Activated CD4-positive, alpha-beta T cell treated with anti-CD3 and anti-CD28 coated beads, Interleukin-2, amount 50 U/mL, for 4 hours (primary cell): Measurements from ENCODE around the gene BCL2L14.

Experiments used
- DNase-seq, 2 experiments: peaks; one replicate each; pipeline ENCODE4 v3.0.0-alpha.2; 2020

BCL2L14 gene

GRCh38 chr12:12070674-12071656, at the start of gene BCL2L14:
Gene BCL2L14, plus strand, starts transcription at chr12:12070939. Its CDS starts 8,367 bp downstream, at chr12:12079306.
- DNase-seq: no peak

DNA sequence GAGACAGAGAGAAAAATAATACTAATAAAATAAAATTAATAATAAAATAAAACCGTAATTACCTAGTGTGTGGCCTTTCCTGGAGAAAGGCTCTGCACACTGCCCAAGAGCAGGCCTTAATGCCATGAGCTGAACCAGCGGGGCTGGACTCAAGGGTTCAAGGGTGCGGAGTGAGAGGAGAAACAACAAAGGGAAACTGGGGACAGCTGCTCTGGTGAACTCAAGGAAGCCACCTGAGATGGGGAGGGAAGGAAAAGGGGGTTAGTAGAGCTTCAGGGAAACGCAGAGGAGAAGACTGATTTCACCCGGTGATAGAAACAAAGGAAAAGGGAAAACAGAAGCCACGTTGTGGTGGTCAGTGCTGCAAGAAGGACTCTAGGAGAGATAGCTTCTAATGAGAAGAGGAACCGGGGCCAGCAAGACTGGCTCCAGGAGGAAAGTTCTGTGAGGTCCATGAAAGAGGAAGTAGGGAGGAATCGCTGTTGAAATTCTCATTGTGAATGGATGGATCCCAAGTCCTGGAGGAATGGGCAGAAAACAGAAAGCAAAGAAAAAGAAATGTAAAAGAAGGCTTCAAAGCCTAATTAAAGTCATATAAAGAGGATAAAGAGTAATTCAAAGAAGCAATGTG, 48.3 kb upstream of the BCL2L14 start:
- no peak for DNase-seq

GRCh38 chr12:12023456-12023855, 47.3 kb upstream of the BCL2L14 start:
- no peak for DNase-seq

GRCh38 chr12:12024911-12025682, 45.6 kb upstream of the BCL2L14 start:
- DNase-seq: peak in 1 of 2 experiments; percentile 20

DNA sequence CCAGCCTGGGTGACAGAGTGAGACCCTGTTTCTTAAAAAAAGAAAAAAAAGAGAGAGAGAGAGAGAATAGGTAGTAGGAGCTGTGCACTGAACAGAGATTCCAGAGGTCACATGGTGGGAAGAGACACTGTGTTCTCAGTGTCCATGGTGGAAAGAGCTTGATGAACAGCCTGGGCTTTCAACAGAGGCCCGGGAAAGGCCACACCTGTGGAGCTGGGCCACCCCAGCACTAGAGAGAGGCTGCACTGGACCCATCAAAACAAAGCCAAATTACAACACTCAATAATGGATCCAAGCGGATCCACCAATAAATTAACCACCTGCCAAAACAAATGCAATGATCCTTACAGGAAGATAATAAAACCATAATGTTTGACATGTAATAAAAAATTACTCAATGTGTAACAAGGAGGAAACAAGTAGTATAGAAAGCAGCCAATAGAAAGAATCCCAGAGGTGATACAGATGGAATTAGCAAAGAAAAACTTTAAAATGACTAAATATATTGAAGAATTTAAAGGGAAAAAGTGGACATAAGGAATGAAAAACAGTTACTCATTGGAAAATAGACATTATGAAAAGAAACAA, 44.8 kb upstream of the BCL2L14 start:
- no peak for DNase-seq

GRCh38 chr12:12028668-12029402, 41.9 kb upstream of the BCL2L14 start:
- no peak for DNase-seq

DNA sequence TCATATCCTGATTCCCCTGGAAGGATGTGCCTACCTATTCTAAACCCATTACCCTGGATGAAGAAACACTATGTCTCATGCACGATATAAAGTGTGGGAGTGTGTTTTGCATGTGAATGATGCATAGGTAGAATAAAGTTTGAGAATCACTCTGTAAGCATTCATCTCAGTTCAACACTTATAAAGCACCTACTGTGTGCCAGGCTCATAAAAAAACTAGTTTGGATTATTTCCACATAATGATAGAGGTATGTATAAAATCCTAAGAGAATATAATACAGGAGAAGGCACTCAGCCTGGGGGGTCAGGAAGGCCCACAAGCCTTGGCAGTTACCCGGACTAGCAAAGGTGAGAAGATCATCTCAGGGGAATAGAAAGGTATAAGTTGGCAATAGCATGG, 41.1 kb upstream of the BCL2L14 start:
- DNase-seq: no peak

- DNase-seq: no peak
These were observed 38.4 kb upstream of the BCL2L14 start for GRCh38 chr12:12032260-12032791.

DNA sequence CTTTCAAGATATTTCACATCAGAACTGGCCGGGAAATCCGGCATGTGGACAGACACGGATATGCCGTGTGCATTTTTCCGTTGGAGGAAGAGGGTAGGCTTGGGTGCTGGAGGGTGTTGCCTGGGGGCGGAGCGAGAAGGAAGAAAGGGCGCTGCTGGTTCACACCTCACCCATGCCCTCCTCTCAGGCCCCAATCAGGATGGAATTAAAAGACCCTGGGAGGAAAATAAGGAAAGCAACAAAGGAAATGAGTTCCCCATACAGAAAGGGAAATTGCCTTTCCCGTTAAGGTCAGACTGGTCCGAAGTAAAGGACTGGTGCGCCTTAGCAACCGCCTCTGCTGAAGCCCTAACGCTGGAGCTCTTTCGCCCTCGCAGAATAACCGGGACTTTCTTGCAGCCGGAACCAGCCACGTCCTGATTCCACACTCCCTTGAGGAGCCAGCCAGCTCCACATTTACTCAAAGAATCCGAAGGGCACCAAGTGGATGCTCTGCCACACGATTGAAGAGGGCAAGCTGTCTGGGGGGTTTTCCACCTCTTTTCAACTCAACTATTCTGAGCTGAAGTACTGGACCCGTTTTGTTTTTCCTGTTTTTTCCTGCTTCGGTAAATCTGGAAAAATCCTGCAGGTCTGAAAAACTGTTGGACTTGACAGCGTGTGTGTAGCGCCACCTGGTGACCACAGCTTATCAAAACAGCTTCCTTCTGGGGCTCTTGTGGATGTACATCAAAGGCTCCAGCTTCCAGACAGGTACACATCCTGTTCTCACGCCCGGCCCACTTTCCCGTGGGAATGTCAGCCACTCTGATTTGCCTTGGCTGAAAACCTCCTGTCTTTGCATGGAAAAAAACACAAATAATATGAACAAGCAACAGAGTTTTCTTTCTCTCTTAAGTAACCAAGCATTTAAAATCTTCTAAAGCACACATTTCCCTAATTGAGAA, 37.6 kb upstream of the BCL2L14 start:
- DNase-seq: peak; percentile 68 to 71

DNA sequence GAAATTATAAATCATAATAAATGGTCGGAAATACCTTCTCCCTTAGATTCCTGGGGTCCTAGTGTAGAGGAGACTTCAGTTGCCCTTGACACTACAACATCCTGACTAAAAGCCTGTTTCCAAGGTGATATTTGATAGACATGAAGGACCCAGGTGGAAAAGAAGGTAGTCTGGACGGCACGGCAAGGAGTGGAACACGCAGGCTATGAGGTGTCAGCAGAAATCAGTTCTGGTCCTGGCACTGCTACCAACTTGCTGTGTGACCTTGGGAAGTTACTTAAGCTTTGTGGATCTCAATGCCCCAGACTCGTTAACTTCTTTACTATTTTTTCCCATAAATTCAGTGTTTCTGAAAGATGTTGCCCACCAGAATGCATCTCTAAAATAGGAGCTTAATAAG, 36.9 kb upstream of the BCL2L14 start:
- no peak for DNase-seq

GRCh38 chr12:12034344-12034743, 36.4 kb upstream of the BCL2L14 start:
- DNase-seq: no peak

DNA sequence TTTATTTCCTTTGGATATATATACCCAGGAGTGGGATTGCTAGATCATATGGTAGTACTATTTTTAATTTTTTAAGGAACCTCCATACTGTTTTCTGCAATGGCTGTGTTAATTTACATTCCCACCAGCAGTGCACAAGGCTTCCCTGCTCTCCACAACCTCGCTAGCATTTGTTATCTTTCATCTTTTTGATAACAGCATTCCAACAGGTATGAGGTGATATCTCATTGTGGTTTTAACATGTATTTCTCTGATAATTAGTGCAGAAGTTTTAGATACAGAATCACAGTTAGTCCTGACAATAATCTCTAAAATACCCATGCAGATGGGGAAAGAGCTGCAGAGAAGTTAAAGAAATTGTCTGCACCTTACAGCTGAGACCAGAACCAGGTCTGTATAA, 35.5 kb upstream of the BCL2L14 start:
- DNase-seq: no peak

DNA sequence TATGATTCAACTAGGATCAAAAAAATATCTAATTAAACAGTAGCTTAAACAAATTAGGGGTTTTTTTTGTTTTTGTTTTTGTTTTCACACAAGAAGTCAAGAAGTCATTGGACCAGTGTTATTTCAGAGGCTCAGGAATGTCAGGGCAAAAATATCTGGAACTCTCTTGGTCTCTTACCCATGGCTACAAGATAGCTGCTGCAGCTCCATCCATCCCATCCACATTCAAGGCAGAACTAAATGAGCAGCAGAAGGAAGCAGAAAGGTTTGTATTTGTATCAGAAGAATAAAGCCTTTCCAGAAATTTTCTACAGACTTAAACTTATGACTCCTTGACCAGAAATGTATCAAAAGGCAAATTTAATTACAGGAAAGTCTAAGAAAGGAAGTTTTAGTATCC, 33.8 kb upstream of the BCL2L14 start:
- DNase-seq: no peak

GRCh38 chr12:12039897-12040296, 30.8 kb upstream of the BCL2L14 start:
- DNase-seq: no peak

DNA sequence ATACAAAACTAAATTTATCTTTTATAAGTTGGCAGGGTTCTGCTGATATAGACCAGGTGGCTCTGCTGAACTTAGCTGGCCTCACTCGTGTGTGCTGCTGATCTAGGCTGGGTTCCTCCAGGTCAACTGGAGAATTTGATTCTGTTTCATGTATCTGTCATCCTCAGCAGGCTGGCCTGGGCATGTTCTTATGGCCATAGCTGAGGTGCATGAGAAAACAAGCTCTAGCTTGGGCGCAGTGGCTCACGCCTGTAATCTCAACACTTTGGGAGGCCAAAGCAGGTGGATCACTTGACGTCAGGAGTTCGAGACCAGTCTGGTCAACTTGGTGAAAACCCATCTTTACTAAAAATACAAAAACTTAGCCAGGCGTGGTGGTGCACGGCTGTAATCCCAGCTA, 24.3 kb upstream of the BCL2L14 start:
- DNase-seq: no peak

GRCh38 chr12:12047682-12048081, 23.1 kb upstream of the BCL2L14 start:
- DNase-seq: no peak

- no peak for DNase-seq
These were observed 22.5 kb upstream of the BCL2L14 start for GRCh38 chr12:12048266-12048665.

- no peak for DNase-seq
These were observed 22.0 kb upstream of the BCL2L14 start for GRCh38 chr12:12048714-12049113.

DNA sequence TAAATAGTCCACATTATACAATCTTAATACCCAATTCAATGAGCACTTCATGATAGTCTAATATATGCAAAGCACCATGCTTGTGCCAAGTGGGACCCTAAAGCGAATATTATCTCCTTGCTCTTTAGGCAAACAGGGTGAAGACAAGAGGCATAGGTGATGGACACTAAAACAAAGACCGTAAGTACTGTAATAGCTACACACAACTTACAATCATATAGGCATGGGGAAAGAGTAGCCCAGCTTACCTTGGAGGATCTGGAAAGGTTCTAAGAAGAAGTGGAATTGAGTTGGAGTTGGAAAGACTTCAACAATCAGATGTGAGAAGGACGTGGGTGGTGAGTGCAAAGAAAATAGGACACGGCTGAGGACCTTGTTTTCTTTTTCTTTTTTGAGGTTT, 19.1 kb upstream of the BCL2L14 start:
- no peak for DNase-seq

DNA sequence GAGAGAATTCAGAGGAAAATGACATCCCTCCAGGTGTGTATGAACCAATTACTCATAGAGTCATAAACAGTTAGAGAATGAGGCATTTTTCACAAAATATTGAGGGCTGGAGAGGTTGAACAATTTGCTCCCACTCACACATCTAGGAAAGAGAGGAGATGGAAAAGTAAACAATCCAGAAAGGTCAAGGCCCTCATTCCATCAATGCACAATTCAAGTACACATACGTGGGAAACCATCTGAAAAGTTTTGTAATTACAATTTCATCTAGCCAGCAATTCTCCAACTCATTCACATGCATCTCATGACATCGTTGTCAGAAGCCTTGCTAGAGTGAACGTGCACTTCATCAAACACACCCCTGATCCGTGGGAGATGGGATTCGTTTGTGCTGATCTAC, 15.7 kb upstream of the BCL2L14 start:
- no peak for DNase-seq

DNA sequence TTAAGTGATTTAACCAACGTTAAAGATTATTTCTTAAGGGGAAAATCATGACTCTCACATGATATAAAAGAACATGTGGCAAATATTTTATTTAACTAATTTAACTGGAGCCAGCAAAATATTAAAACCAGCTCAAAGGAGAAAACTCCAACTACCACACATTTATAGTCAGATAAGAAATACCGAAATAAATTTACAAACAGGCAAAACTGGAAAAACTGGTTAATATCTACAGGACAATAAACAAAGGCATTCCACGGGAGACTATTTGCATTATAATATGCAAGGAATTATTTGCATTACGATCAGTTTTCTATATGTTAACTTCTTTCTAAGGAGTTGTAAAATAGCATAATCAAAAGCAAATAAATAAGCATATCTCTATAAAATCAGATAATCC, 13.8 kb upstream of the BCL2L14 start:
- DNase-seq: no peak
